Caco-2 (cell line): ENCODE results near the gene ABAT. TPM values are rescaled to one million over a fixed set of nuclear protein-coding genes. Genes with fewer than 3 reads are reported as not detected.
A peak's percentile ranks its signal among the peaks of the same experiment; 100 is the strongest.
"Not testable (repeated sequence)": the region's sequence is repeated elsewhere in the genome, so short reads cannot be mapped to it uniquely, and the experiment has no call there.

Experiments
- BruUV-seq: library from RNA; stranded (reverse); fragments of 400-500 nt; replicated peaks from 2 replicates; lab custom pipeline; 2021; lab: Mats Ljungman, UMichigan
- CTCF ChIA-PET: fragments of 300-600 bp; sonication (Branson Sonifier 250); formaldehyde crosslinking; loops from one replicate; lab custom pipeline; 2022; ENCODE audit warnings: antibody characterized with exemption; lab: Charles Lee
- POLR2A ChIA-PET: fragments of 300-600 bp; sonication (Branson Sonifier 250); formaldehyde crosslinking; loops from one replicate; lab custom pipeline; 2022; ENCODE audit warnings: antibody characterized with exemption; lab: Charles Lee
- DNase-seq, 2 experiments: peaks; one replicate each; pipeline versions ENCODE4 v3.0.0 to v3.0.0-alpha.2; 2020 to 2022
- H3K27me3 ChIP-seq: replicated peaks from 2 replicates; pipeline ENCODE4 v1.6.0; 2011; ENCODE audit warnings: low read length; ENCODE audit not compliant: control insufficient read depth, insufficient read depth
- H3K36me3 ChIP-seq: 2 replicates; pipeline ENCODE4 v1.5.1; 2011; ENCODE audit warnings: low read length; ENCODE audit not compliant: control insufficient read depth, insufficient read depth
- H3K4me1 ChIP-seq: fragments of 250-450 bp; sonication (Bioruptor Pico); 2 replicates; pipeline ENCODE4 v1.5.1; 2020; ENCODE audit warnings: mild to moderate bottlenecking
- H3K4me3 ChIP-seq: 2 replicates; pipeline ENCODE4 v1.5.1; 2011; ENCODE audit warnings: low read depth, mild to moderate bottlenecking, control low read depth, low read length
- H3K9me3 ChIP-seq: fragments of 250-450 bp; sonication (Bioruptor Pico); 2 replicates; pipeline ENCODE4 v1.5.1; 2020; ENCODE audit warnings: mild to moderate bottlenecking, moderate library complexity
- H3K27ac Mint-ChIP-seq: one replicate; pipeline ENCODE4 v1.8.0; 2022; ENCODE audit warnings: mixed read lengths; ENCODE audit not compliant: unreplicated experiment
- H3K27me3 Mint-ChIP-seq: one replicate; pipeline ENCODE4 v1.8.0; 2022; ENCODE audit warnings: mixed read lengths; ENCODE audit not compliant: insufficient read depth, unreplicated experiment
- H3K36me3 Mint-ChIP-seq: one replicate; pipeline ENCODE4 v1.8.0; 2022; ENCODE audit warnings: mild to moderate bottlenecking, mixed read lengths; ENCODE audit not compliant: insufficient read depth, unreplicated experiment
- H3K4me1 Mint-ChIP-seq: one replicate; pipeline ENCODE4 v1.8.0; 2022; ENCODE audit warnings: low read depth, mixed read lengths; ENCODE audit not compliant: unreplicated experiment
- H3K4me3 Mint-ChIP-seq: one replicate; pipeline ENCODE4 v1.8.0; 2022; ENCODE audit warnings: mild to moderate bottlenecking, moderate library complexity, mixed read lengths; ENCODE audit not compliant: unreplicated experiment
- H3K9me3 Mint-ChIP-seq: one replicate; pipeline ENCODE4 v1.8.0; 2022; ENCODE audit warnings: mixed read lengths; ENCODE audit not compliant: unreplicated experiment
- intact Hi-C: fragments of 100-400 bp; cut with micrococcal nuclease; formaldehyde crosslinking; loops from one replicate; pipeline ENCODE4 v1.10.0; 2022; ENCODE audit not compliant: unreplicated experiment
- total RNA-seq: library from RNA; stranded (reverse); gene quantifications from 2 replicates; pipeline ENCODE4 v1.2.3, GENCODE V29; 2022
- TF ChIP-seq, protein P1 (sequence below), 2 experiments: fragments of 200-600 bp in 1 of 2; IDR thresholded peaks; 1 replicate in 1 of 2; 2 replicates in 1 of 2; pipeline versions ENCODE4 v1.5.1 to v1.8.0; 2011 to 2022; ENCODE audit warnings: antibody characterized with exemption in 1 of 2, control low read depth in 1 of 2, inconsistent platforms in 1 of 2, low read depth in 1 of 2, low read length in 1 of 2, mild to moderate bottlenecking in 1 of 2, moderate library complexity in 1 of 2; ENCODE audit not compliant: insufficient read depth in 1 of 2, severe bottlenecking in 1 of 2, unreplicated experiment in 1 of 2

The ABAT gene
- total RNA-seq, 1 experiment from 2014 or later, result 34.9 TPM

DNA sequence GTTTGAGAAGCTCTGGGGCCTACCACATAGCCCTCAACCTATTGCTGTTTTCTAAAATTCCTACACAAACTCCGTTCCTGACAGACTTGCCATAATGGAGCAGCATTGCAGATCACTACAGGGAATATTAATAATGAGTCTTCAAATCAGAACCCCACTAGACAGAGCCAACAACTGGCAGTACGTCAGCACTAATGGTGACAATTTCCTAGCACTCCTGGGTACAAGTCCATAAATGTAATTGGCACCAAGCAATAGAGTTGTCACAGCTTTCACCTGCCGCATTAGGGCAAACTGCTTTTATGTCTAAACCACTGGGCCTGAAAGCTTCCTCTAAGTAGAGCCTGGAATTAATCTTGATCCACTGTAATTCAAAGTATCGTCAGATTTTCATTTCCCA, 25.5 kb upstream of the ABAT start:
- POLR2A ChIA-PET, result no interaction called here

DNA sequence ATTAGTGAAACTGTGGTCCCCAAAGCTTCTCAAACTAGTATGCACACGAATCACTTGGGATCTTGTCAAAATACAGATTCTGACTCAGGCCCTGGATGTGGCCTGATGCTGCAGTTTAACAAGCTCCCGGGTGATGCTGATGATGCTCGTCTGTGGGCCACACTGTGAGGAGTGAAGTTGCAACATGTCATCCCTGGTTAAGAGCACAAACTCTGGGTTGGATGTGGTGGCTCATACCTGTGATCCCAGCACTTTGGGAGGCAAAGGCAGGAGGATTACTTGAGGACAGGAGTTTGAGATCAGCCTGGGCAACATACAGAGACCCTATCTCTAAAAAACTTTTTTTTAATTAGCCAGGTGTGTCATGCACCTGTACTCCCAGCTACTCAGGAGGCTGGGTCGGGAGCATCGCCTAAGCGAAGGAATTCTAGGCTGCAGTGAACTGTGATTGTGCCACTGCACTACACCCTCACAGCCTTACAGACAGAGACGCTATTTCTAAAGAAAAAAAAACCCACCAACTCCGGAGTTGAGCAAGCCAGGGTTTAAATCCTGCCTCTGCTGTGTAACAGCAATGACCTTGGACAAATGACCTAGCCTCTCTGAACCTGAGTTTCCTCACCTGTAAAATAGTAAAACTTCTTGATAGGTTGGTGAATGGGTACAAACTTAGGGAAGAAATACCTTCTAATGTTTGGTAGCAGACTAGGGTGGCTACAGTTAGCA, 24.4 kb upstream of the ABAT start:
- H3K36me3 Mint-ChIP-seq, result peaks cover 32% of the 10 kb centered on the region
- TF ChIP-seq, protein P1, sequence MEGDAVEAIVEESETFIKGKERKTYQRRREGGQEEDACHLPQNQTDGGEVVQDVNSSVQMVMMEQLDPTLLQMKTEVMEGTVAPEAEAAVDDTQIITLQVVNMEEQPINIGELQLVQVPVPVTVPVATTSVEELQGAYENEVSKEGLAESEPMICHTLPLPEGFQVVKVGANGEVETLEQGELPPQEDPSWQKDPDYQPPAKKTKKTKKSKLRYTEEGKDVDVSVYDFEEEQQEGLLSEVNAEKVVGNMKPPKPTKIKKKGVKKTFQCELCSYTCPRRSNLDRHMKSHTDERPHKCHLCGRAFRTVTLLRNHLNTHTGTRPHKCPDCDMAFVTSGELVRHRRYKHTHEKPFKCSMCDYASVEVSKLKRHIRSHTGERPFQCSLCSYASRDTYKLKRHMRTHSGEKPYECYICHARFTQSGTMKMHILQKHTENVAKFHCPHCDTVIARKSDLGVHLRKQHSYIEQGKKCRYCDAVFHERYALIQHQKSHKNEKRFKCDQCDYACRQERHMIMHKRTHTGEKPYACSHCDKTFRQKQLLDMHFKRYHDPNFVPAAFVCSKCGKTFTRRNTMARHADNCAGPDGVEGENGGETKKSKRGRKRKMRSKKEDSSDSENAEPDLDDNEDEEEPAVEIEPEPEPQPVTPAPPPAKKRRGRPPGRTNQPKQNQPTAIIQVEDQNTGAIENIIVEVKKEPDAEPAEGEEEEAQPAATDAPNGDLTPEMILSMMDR (IDR thresholded peaks at IDR 0.05; ENCODE audit: insufficient read depth in 1 of 2, low read depth in 1 of 2, low read length in 1 of 2, severe bottlenecking in 1 of 2, unreplicated experiment in 1 of 2), result no peak
- no peaks in the 10 kb centered on the region for H3K27me3 ChIP-seq
- ChIA-PET POLR2A (no interaction called here), CTCF (no interaction called here)
- BruUV-seq, result no TSS peak
- H3K4me1 ChIP-seq, result no peaks in the 10 kb centered on the region
- H3K9me3 Mint-ChIP-seq, result no peaks in the 10 kb centered on the region
- intact Hi-C loops, result no loop called here
- H3K4me3 Mint-ChIP-seq, result no peak overlapping the region
- H3K27ac Mint-ChIP-seq, result no peak overlapping the region
- H3K36me3 ChIP-seq, result no peaks in the 10 kb centered on the region; the same call in 1 of the 2 replicates
- H3K4me3 ChIP-seq, result no peak overlapping the region
- no peaks in the 10 kb centered on the region for H3K9me3 ChIP-seq
- no peak for DNase-seq
- no peaks in the 10 kb centered on the region for H3K4me1 Mint-ChIP-seq
- no peaks in the 10 kb centered on the region for H3K27me3 Mint-ChIP-seq

More for the DNA sequence above, 25.5 kb upstream of the ABAT start:
- Histone ChIP-seq H3K4me1 (no peaks in the 10 kb centered on the region), H3K9me3 (no peaks in the 10 kb centered on the region), H3K4me3 (no peak overlapping the region), H3K36me3 (no peaks in the 10 kb centered on the region; the same call in 1 of the 2 replicates), H3K27me3 (no peaks in the 10 kb centered on the region)
- H3K4me3 Mint-ChIP-seq, result no peak overlapping the region
- CTCF ChIA-PET, result interaction anchor here (0.6 kb wide), 1 partner anchor 340 kb away, joined by 3 read pairs; no protein-coding TSS in a partner anchor
- no peaks in the 10 kb centered on the region for H3K27me3 Mint-ChIP-seq
- no peak overlapping the region for H3K27ac Mint-ChIP-seq
- H3K9me3 Mint-ChIP-seq, result no peaks in the 10 kb centered on the region
- TF ChIP-seq, protein P1 (IDR thresholded peaks at IDR 0.05; ENCODE audit: insufficient read depth in 1 of 2, low read depth in 1 of 2, low read length in 1 of 2, severe bottlenecking in 1 of 2, unreplicated experiment in 1 of 2), result no peak
- peaks cover 43% of the 10 kb centered on the region for H3K36me3 Mint-ChIP-seq
- DNase-seq, result no peak
- H3K4me1 Mint-ChIP-seq, result no peaks in the 10 kb centered on the region
- no TSS peak for BruUV-seq
- intact Hi-C loops, result no loop called here

DNA sequence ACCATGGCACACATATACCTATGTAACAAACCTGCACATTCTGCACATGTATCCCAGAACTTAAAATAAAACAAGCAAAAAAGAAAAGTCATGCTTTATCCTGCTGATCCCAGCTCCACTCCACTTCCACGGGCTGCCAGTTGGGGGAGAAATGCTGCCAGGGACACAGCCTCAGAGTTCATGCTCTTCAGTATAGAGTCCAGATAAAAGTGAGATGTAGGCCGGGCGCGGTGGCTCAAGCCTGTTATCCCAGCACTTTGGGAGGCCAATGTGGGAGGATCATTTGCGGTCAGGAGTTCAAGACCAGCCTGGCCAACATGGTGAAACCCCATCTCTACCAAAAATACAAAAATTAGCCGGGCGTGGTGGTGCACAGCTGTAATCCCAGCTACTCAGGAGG, 22.5 kb upstream of the ABAT start:
- intact Hi-C loops, H3K27ac Mint-ChIP-seq: not testable (repeated sequence)

More for the DNA sequence above, 22.5 kb upstream of the ABAT start:
- H3K27me3 Mint-ChIP-seq, H3K4me3 Mint-ChIP-seq, H3K36me3 ChIP-seq, POLR2A ChIA-PET, H3K9me3 Mint-ChIP-seq, BruUV-seq, H3K9me3 ChIP-seq, H3K4me3 ChIP-seq, H3K4me1 ChIP-seq, H3K4me1 Mint-ChIP-seq, H3K27me3 ChIP-seq: not testable (repeated sequence)
- peaks cover 16% of the 10 kb centered on the region for H3K36me3 Mint-ChIP-seq
- TF ChIP-seq, protein P1 (IDR thresholded peaks at IDR 0.05; ENCODE audit: insufficient read depth in 1 of 2, low read depth in 1 of 2, low read length in 1 of 2, severe bottlenecking in 1 of 2, unreplicated experiment in 1 of 2), result peak in 1 of 2 experiments; percentile 38
- DNase-seq, result peak in 1 of 2 experiments; percentile 47
- CTCF ChIA-PET, result interaction anchor here (0.6 kb wide), 1 partner anchor 16 kb away, joined by 3 read pairs; no protein-coding TSS in a partner anchor
